Measurements from ENCODE around the gene SEMA4A.
"Not testable (repeated sequence)": the region's sequence is repeated elsewhere in the genome, so short reads cannot be mapped to it uniquely, and the experiment has no call there.

The SEMA4A gene

DNA sequence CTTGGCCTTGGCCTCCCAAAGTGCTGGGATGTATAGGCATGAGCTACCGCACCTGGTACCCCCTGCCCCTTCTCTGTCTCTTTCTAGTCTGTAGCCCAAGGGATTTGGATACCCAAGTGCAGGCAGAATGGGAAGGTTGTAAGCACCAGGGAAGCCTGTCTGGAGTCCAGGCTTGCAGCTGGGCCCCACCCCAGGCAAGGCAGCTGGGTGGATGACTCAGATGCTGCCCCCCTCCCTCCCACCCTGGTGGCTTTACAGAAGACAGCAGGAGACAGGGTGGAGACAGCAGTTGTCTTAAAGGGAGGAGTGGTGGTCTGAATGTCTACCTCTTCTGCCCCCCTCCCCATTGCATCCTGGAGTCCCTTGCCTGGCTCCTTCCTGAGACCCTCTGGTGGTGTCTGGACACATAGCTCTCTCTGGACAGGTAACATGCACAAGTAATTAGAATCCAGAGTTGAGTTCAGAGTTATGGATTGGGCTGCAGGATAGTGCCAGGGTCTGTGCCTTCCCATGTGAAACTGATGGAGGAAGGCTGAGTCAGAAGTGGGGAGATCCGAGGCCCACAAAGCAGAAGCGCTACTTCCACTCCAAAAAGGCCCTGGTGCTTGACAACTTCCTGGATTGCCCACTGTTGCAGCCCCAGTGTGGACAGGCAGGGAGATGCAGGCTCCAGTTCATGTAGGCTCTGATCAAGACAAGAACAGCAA is 33.7 kb upstream of the SEMA4A start:
- DNase-seq = peak in 1 of 2 donors; percentile 21

- no peak for DNase-seq
Measured at GRCh38 chr1:156120318-156120717, 33.1 kb upstream of the SEMA4A start.

DNA sequence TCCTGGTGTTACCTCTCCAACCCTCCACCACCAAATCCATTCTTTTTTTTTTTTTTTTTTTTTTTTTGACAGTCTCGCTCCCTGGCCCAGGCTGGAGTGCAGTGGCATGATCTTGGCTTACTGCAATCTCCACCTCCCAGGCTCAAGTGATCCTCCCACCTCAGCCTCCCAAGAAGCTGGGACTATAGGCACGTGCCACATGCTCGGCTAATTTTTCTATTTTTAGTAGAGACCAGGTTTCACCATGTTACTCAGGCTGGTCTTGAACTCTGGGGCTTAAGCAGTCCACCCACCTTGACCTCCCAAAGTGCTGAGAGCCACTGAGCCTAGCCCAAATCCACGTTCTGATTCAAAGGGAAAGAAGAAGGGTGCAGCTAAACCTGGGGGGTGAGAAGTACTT is 32.4 kb upstream of the SEMA4A start:
- DNase-seq = not testable (repeated sequence)

DNA sequence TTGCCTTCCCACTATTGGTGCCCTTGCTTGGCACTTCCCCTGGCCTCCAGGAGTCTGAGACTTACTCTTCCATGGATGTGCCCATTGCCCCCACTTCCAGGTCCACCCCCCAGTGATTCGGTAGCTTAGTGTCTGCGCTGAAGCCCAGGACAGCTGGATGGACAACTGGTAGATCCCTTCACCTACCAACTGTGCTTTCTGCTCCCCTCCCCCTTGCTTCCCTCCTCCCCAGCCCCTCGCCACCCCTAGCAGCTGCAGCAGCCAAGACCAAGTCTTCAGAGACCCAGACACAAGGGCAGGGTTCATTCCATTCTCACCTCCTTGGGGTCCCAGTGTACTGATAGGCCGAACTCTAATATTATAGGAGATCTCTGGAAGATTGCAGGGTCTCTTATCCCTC is 31.9 kb upstream of the SEMA4A start:
- no peak for DNase-seq

DNA sequence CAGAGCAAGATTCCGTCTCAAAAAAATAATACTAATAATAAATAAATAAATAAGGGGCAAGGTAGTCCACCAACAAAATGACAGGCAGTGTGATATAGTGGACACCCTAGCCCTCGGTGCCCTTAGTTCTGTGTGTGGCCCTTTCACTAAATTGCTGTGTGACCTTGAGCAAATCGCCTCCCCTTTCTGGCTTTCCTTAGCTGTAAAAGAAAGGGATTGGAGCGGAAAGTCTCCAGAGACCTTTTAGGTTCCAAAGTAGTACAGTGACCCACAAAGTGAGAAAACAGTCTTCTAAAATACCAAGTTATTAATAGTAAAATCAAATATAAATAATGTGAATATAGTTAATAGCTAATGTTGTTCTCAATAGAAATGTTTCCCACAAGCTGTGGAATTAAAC is 31.3 kb upstream of the SEMA4A start:
- no peak for DNase-seq

- no peak for DNase-seq
Measured at GRCh38 chr1:156122519-156123355, 30.6 kb upstream of the SEMA4A start.

GRCh38 chr1:156123356-156124196 is 29.8 kb upstream of the SEMA4A start:
- DNase-seq = peak; percentile 65 to 66

- DNase-seq = no peak
Measured at GRCh38 chr1:156124557-156125483, 28.6 kb upstream of the SEMA4A start.

- DNase-seq = not testable (repeated sequence)
Measured at GRCh38 chr1:156125544-156125943, 27.8 kb upstream of the SEMA4A start.

GRCh38 chr1:156126043-156126629 is 27.2 kb upstream of the SEMA4A start:
- peak in 1 of 2 donors; percentile 43 for DNase-seq

- DNase-seq = peak; percentile 73 to 81
Measured at GRCh38 chr1:156126630-156127534, 26.5 kb upstream of the SEMA4A start.

GRCh38 chr1:156128308-156128653 is 25.1 kb upstream of the SEMA4A start:
- no peak for DNase-seq

DNA sequence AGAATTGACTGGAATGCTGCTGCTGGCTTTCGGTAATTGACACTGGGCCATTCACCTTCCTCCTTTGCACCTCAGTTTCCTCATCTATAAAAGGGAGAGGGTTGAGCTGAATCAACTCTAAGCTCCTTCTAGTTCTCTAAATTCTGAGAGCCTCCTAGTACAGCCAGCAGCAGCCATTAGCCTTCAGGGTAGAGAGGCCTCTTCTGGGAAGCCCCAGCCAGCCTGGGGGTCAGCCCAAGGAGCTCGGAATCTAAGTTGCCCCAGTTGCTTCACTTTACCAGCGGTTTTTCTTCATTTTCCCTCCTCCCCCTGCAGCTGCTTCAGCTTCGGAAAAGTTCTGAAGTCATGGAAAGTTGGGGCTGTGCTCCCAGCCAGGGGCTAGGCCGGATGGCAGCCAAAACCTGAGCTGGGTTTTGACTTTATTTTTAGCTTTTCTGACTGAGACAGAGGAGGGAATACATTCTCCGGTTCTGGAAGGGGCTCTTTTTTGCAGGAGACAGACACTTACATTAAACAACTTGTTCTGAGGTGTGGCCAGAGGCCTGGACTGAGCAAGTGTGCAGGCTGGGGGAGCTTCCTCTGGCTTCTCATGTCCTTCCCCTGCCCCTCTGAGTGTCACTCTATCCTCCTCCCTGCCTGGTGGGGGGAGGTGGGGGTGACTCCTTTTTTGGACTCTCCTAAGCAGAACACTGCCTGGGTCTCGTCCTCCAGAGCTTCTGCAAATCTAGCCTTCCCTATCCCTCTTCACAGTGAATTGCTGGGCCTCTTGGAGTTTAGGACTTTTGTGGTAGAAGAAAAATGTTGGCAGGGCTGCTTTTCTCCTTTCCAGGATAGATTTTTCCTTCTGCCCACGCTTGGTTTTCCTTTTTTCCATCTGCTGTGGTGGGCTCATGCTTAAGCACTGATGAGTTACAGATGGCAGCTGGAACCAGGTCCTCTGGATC is 24.5 kb upstream of the SEMA4A start:
- no peak for DNase-seq

DNA sequence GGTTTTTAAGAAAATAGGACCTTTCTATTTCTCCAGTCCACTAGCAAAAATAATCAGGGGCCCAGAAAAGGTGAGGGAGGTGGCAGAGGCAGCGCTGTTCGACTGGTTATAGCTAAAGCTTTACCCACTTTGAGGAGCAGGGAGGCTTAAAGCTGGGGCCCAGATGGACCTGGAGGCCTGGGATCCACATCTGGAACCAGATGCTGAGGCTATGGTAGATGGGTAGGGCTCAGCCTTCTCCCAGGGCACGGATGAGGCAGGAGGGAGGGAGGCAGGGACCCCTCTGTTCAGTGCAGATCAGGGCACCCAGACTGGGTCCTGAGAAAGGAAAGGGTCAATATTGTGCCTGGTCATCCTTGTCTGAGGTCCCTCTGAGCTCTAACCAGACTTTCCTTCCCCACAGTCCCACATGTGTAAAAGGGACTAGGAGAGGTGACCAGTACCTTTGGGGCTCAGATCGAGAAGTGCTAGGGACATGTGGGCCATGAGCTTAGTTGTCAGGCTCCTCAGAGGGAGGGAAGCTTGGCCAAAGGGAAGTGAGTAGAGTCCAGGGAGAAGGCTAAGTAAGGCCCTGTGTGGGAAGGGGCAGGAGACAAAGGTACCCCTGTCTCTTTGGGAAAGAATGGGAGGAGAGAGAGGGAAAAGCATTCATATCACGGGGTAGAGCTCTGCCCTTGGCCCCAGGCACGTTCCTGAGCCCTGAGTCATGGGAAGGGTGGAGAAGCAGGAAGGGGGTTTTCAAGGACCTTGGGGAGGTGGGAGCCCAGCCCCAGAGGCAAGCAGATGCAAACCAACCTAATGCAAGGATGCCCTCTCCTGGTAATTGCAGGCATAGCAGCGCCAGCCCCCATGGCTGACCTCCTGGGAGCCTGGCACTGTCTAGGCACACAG is 23.5 kb upstream of the SEMA4A start:
- peak; percentile 70 to 81 for DNase-seq

DNA sequence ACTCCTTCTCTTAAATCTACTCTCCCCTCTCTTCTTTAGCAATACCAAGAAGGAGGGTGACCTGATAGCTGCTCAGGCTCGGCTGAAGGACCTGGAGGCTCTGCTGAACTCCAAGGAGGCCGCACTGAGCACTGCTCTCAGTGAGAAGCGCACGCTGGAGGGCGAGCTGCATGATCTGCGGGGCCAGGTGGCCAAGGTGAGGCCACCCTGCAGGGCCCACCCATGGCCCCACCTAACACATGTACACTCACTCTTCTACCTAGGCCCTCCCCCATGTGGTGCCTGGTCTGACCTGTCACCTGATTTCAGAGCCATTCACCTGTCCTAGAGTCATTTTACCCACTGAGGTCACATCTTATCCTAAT is 22.8 kb upstream of the SEMA4A start:
- DNase-seq = no peak

DNA sequence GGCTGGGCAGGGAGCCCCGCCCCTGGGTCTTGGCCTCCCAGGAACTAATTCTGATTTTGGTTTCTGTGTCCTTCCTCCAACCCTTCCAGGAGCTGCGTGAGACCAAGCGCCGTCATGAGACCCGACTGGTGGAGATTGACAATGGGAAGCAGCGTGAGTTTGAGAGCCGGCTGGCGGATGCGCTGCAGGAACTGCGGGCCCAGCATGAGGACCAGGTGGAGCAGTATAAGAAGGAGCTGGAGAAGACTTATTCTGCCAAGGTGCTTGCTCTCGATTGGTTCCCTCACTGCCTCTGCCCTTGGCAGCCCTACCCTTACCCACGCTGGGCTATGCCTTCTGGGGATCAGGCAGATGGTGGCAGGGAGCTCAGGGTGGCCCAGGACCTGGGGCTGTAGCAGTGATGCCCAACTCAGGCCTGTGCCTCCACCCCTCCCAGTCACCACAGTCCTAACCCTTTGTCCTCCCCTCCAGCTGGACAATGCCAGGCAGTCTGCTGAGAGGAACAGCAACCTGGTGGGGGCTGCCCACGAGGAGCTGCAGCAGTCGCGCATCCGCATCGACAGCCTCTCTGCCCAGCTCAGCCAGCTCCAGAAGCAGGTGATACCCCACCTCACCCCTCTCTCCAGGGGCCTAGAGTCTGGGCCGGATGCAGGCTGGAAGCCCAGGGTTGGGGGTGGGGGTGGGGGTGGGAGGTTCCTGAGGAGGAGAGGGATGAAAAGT is 18.5 kb upstream of the SEMA4A start:
- DNase-seq = no peak

DNA sequence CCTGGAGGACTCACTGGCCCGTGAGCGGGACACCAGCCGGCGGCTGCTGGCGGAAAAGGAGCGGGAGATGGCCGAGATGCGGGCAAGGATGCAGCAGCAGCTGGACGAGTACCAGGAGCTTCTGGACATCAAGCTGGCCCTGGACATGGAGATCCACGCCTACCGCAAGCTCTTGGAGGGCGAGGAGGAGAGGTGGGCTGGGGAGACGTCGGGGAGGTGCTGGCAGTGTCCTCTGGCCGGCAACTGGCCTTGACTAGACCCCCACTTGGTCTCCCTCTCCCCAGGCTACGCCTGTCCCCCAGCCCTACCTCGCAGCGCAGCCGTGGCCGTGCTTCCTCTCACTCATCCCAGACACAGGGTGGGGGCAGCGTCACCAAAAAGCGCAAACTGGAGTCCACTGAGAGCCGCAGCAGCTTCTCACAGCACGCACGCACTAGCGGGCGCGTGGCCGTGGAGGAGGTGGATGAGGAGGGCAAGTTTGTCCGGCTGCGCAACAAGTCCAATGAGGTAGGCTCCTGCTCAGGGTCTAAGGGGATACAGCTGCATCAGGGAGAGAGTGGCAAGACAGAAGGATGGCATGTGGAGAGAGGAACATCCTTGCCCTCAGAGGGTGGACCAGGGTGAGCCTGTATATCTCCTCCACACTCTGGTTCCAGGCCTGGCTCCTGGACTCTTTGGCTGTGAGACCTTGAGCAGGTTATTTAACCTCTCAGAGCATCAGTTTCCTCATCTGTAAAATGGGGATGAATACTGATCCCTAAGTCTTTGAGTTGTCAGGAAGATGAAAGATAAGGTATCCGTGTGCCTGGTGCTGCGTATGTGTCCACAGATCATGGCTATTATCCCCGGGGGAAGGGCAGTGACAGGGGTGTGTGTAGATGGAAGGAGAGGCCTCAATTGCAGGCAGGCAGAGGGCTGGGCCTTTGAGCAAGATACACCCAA is 17.2 kb upstream of the SEMA4A start:
- no peak for DNase-seq
